ENCODE results near the gene ETFB. TPM values are rescaled to one million over a fixed set of nuclear protein-coding genes. Genes with fewer than 3 reads are reported as not detected.

Gene ETFB
- total RNA-seq, 1 experiment from 2014 or later: 66.2 TPM

- Histone ChIP-seq H3K4me1 (ENCODE audit: control insufficient read depth, insufficient read depth, low read length) (no peaks in the 10 kb centered on the region), H3K9me3 (ENCODE audit: control insufficient read depth, insufficient read depth, low read depth, low read length) (no peaks in the 10 kb centered on the region), H3K4me3 (ENCODE audit: low read depth in 2 of 2, low read length in 2 of 2) (no peak overlapping the region), H3K36me3 (ENCODE audit: control insufficient read depth, insufficient read depth, low read length) (no peaks in the 10 kb centered on the region), H3K27me3 (ENCODE audit: control insufficient read depth, insufficient read depth, low read length) (no peaks in the 10 kb centered on the region), H3K27ac (ENCODE audit: low read length) (no peak overlapping the region)
- DNase-seq (ENCODE audit: low read depth, low spot score) (no peak), ATAC-seq (no peak)
- intact Hi-C loops (cut with micrococcal nuclease; ENCODE audit: unreplicated experiment) (no loop called here), in situ Hi-C loops (cut with HindIII; ENCODE audit: low pct_unique_long_range_greater_than_20kb, low sequenced_read_pairs) (no loop called here)
- ChIA-PET CTCF (no interaction called here), POLR2A (no interaction called here)
- TF ChIP-seq TCF7L2 (IDR thresholded peaks at IDR 0.05; ENCODE audit: low read depth, low read length) (no peak), SIN3A (IDR thresholded peaks at IDR 0.05; ENCODE audit: borderline replicate concordance, insufficient read depth, low read depth, low read length) (no peak), CTCF (IDR thresholded peaks at IDR 0.05) (no peak), REST (IDR thresholded peaks at IDR 0.05; ENCODE audit: insufficient read depth in 1 of 2, low read depth in 2 of 2, low read length in 1 of 2) (no peak), POLR2AphosphoS5 (IDR thresholded peaks at IDR 0.05; ENCODE audit: low read depth, low read length) (no peak)
- no TSS peak for BruUV-seq (replicated peaks)
These were observed 12.0 kb downstream of the ETFB start for GRCh38 chr19:51354103-51354741.

GRCh38 chr19:51352783-51353360 lies 13.3 kb downstream of the ETFB start:
- intact Hi-C loops (cut with micrococcal nuclease; ENCODE audit: unreplicated experiment) (no loop called here), in situ Hi-C loops (cut with HindIII; ENCODE audit: low pct_unique_long_range_greater_than_20kb, low sequenced_read_pairs) (no loop called here)
- Histone ChIP-seq H3K27ac (ENCODE audit: low read length) (no peak overlapping the region), H3K4me3 (ENCODE audit: low read depth in 2 of 2, low read length in 2 of 2) (no peak overlapping the region), H3K27me3 (ENCODE audit: control insufficient read depth, insufficient read depth, low read length) (no peaks in the 10 kb centered on the region), H3K9me3 (ENCODE audit: control insufficient read depth, insufficient read depth, low read depth, low read length) (no peaks in the 10 kb centered on the region), H3K4me1 (ENCODE audit: control insufficient read depth, insufficient read depth, low read length) (no peaks in the 10 kb centered on the region), H3K36me3 (ENCODE audit: control insufficient read depth, insufficient read depth, low read length) (no peaks in the 10 kb centered on the region; the same call in 1 of the 2 replicates)
- ChIA-PET POLR2A (no interaction called here), CTCF (no interaction called here)
- DNase-seq (ENCODE audit: low read depth, low spot score) (no peak), ATAC-seq (no peak)
- BruUV-seq (replicated peaks): no TSS peak
- TF ChIP-seq SIN3A (IDR thresholded peaks at IDR 0.05; ENCODE audit: borderline replicate concordance, insufficient read depth, low read depth, low read length): no peak
- no peak for TF ChIP-seq TCF7L2 (IDR thresholded peaks at IDR 0.05; ENCODE audit: low read depth, low read length)
- TF ChIP-seq POLR2AphosphoS5 (IDR thresholded peaks at IDR 0.05; ENCODE audit: low read depth, low read length): no peak
- no peak for TF ChIP-seq CTCF (IDR thresholded peaks at IDR 0.05)
- no peak for TF ChIP-seq REST (IDR thresholded peaks at IDR 0.05; ENCODE audit: insufficient read depth in 1 of 2, low read depth in 2 of 2, low read length in 1 of 2)

All from Panc1 (cell line).